Measurements from ENCODE around the gene TRIM37. TPM values are rescaled to one million over a fixed set of nuclear protein-coding genes. Genes with fewer than 3 reads are reported as not detected.

TRIM37 gene
- polyA plus RNA-seq, 1 of the 3 experiments (the other 2 are of a cell fraction): 20.5 TPM

DNA sequence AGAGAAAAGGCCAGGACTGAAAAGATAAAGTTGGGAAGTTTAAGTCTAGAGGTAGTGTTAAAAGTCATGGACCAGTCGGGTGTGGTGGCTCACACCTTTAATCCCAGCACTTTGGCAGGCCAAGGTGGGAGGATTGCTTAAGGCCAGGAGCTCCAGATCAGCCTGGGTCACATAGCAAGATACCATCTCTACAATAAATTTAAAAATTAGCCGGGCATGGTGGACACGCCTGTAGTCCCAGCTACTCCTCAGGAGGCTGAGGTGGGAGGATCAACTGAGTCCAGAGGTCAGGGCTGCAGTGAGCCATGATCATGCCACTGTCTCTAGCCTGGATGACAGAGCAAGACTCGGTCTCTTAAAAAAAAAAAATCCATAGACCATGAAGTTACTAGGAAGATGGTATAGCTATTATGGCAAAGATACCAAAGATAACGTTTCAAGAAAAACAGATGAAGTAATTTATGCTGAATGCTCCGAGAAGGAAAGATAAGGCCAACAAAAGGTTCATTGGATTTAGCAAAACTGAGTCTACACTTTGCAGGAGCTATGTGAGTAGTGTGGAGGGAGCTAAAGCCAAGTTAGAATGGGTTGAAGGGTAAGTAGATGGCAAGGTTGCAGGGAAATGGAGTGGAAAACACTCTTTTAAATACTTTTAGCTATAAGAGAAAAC, 11.7 kb downstream of the TRIM37 start:
- Histone ChIP-seq H3K4me1 (ENCODE audit: control insufficient read depth in 1 of 2, insufficient read depth in 2 of 2, low read depth in 1 of 2, low read length in 1 of 2) (peaks cover 5 to 10% of the 10 kb centered on the region in 2 experiments), H3K4me2 (peak overlapping the region; percentile 64), H3K27me3 (ENCODE audit: insufficient read depth) (no peaks in the 10 kb centered on the region), H3K36me3 (replicated peaks in 1 of 2; ENCODE audit: control insufficient read depth in 1 of 2, insufficient read depth in 2 of 2, low read length in 1 of 2) (peaks cover 5 to 42% of the 10 kb centered on the region in 2 experiments), H3K27ac (ENCODE audit: low read depth in 2 of 2, low read length in 1 of 2) (peak overlapping the region; percentile 51 to 95; a peak in 3 of 4 replicates), H4K20me1 (ENCODE audit: insufficient read depth) (no peaks in the 10 kb centered on the region), H3F3A (replicated peaks; ENCODE audit: insufficient read depth) (peaks cover 31% of the 10 kb centered on the region), H3K9me3 (no peaks in the 10 kb centered on the region), H2AFZ (ENCODE audit: low read depth) (no peak overlapping the region), H3K4me3 (ENCODE audit: low read depth in 2 of 2, low read length in 1 of 2) (no peak overlapping the region), H3K9ac (peak overlapping the region; percentile 46; the same call in 1 of the 2 replicates), H3K9me2 (no peaks in the 10 kb centered on the region), H3K79me2 (ENCODE audit: insufficient read depth) (peaks cover 87% of the 10 kb centered on the region)
- ChIA-PET CTCF (interaction anchor here (0.9 to 1.5 kb wide), 4 partner anchors 11 to 576 kb away, joined by 4 to 8 read pairs (median 4); partner anchors contain the start of gene TRIM37), POLR2A (interaction anchor here (0.6 to 3.0 kb wide), 2 partner anchors 11 to 577 kb away, joined by 3 to 9 read pairs; partner anchors contain the start of gene TRIM37)
- 75% methylated on average over 6 of the region's 6 CpGs for WGBS (ENCODE audit: low lambda C conversion rate)
- no peak for DNase-seq
- TF ChIP-seq RCOR1 (IDR thresholded peaks at IDR 0.05; ENCODE audit: low read length) (no peak), JUND (IDR thresholded peaks at IDR 0.05) (no peak), FOSL2 (IDR thresholded peaks at IDR 0.05; ENCODE audit: borderline replicate concordance, low read depth) (no peak), SMC3 (IDR thresholded peaks at IDR 0.05; ENCODE audit: low read depth, low read length) (no peak)
- TF ChIP-seq, protein P1, sequence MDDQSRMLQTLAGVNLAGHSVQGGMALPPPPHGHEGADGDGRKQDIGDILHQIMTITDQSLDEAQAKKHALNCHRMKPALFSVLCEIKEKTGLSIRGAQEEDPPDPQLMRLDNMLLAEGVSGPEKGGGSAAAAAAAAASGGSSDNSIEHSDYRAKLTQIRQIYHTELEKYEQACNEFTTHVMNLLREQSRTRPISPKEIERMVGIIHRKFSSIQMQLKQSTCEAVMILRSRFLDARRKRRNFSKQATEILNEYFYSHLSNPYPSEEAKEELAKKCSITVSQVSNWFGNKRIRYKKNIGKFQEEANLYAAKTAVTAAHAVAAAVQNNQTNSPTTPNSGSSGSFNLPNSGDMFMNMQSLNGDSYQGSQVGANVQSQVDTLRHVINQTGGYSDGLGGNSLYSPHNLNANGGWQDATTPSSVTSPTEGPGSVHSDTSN (IDR thresholded peaks at IDR 0.05): no peak

DNA sequence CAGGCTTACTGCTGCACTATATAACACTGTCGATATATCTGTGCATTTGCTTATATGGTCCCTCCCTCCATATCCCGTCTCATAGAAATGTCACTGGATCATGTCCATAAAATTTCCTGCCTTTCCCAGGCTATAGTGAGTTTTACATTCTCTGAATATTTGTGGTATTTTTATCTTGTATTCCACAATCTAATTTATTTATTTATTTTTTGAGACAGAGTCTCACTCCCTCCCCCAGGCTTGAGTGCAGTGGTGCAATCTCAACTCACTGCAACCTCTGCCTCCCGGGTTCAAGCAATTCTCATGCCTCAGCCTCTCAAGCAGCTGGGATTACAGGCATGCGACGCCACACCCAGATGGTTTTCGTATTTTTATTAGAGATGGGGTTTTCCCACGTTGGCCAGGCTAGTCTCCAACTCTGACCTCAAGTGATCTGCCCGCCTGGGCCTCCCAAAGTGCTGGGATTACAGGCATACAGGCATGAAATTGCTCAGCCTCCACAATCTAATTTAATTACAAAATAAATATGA, 12.9 kb downstream of the TRIM37 start:
- H3K36me3 ChIP-seq (replicated peaks in 1 of 2; ENCODE audit: control insufficient read depth in 1 of 2, insufficient read depth in 2 of 2, low read length in 1 of 2): peaks cover 0 to 44% of the 10 kb centered on the region in 2 experiments
- peak overlapping the region; percentile 61 to 95 for H3K27ac ChIP-seq (ENCODE audit: low read depth in 2 of 2, low read length in 1 of 2)
- no peak for DNase-seq
- peak overlapping the region; percentile 55; the same call in 1 of the 2 replicates for H3K9ac ChIP-seq
- no peaks in the 10 kb centered on the region for H3K27me3 ChIP-seq (ENCODE audit: insufficient read depth)
- 4% methylated on average over 8 of the region's 8 CpGs for WGBS (ENCODE audit: low lambda C conversion rate)
- H3F3A ChIP-seq (replicated peaks; ENCODE audit: insufficient read depth): peaks cover 31% of the 10 kb centered on the region
- H3K4me3 ChIP-seq (ENCODE audit: low read depth in 2 of 2, low read length in 1 of 2): peak overlapping the region in 1 of 2 experiments; percentile 1; a peak in 2 of 4 replicates
- H3K4me1 ChIP-seq (ENCODE audit: control insufficient read depth in 1 of 2, insufficient read depth in 2 of 2, low read depth in 1 of 2, low read length in 1 of 2): peaks cover 5 to 10% of the 10 kb centered on the region in 2 experiments
- no peaks in the 10 kb centered on the region for H3K9me3 ChIP-seq
- peak overlapping the region; percentile 39; the same call in 1 of the 2 replicates for H2AFZ ChIP-seq (ENCODE audit: low read depth)
- H4K20me1 ChIP-seq (ENCODE audit: insufficient read depth): no peaks in the 10 kb centered on the region
- ChIA-PET POLR2A (interaction anchor here (0.6 to 3.0 kb wide), 3 partner anchors 10 to 1292 kb away, joined by 3 to 9 read pairs (median 3); partner anchors contain the start of gene TRIM37), CTCF (interaction anchor here (1.4 kb wide), 1 partner anchor 12 kb away, joined by 8 read pairs; the partner anchor contains the start of gene TRIM37)
- peak overlapping the region; percentile 64 for H3K4me2 ChIP-seq
- TF ChIP-seq NFIC (IDR thresholded peaks at IDR 0.05; ENCODE audit: borderline replicate concordance) (peak; percentile 62), FOSL2 (IDR thresholded peaks at IDR 0.05; ENCODE audit: borderline replicate concordance, low read depth) (peak; percentile 26; the same call in 1 of the 2 replicates), CHD2 (IDR thresholded peaks at IDR 0.05; ENCODE audit: low read length, partially characterized antibody) (no peak), ELF1 (IDR thresholded peaks at IDR 0.05) (no peak; the same call in 1 of the 2 replicates), EZH2phosphoT487 (IDR thresholded peaks at IDR 0.05; ENCODE audit: borderline replicate concordance, low read depth) (no peak), JUND (IDR thresholded peaks at IDR 0.05) (peak; percentile 44; the same call in 1 of the 2 replicates), MXI1 (IDR thresholded peaks at IDR 0.05; ENCODE audit: low read depth, low read length) (peak; percentile 24; the same call in 1 of the 2 replicates), EP300 (IDR thresholded peaks at IDR 0.05; ENCODE audit: borderline replicate concordance in 1 of 2, low read depth in 1 of 2, low read length in 1 of 2) (peak in 1 of 2 experiments; percentile 51; a peak in 1 of 4 replicates), GABPA (IDR thresholded peaks at IDR 0.05; ENCODE audit: low read depth) (0 out of 2 replicates have a peak, but pooled peaks have one; percentile 11), TCF12 (IDR thresholded peaks at IDR 0.05) (peak; percentile 82), FOXM1 (IDR thresholded peaks at IDR 0.05; ENCODE audit: low read depth) (0 out of 2 replicates have a peak, but pooled peaks have one; percentile 40), SIN3A (IDR thresholded peaks at IDR 0.05; ENCODE audit: borderline replicate concordance, low read depth, low read length) (peak; percentile 54; the same call in 1 of the 2 replicates), TAF1 (IDR thresholded peaks at IDR 0.05; ENCODE audit: borderline replicate concordance, low read depth, low read length) (peak; percentile 21; the same call in 1 of the 2 replicates), TEAD4 (IDR thresholded peaks at IDR 0.05; ENCODE audit: borderline replicate concordance, insufficient read depth) (peak; percentile 79), NRF1 (IDR thresholded peaks at IDR 0.05; ENCODE audit: low read depth, low read length) (no peak), YY1 (IDR thresholded peaks at IDR 0.05; ENCODE audit: low read depth) (no peak), RXRA (IDR thresholded peaks at IDR 0.05; ENCODE audit: borderline replicate concordance, low read depth) (peak; percentile 82), MEF2A (IDR thresholded peaks at IDR 0.05; ENCODE audit: borderline replicate concordance, low read depth) (peak; percentile 45; the same call in 1 of the 2 replicates), MAX (IDR thresholded peaks at IDR 0.05; ENCODE audit: low read depth) (peak; percentile 59)
- TF ChIP-seq, protein P1 (IDR thresholded peaks at IDR 0.05): peak; percentile 54
- H3K79me2 ChIP-seq (ENCODE audit: insufficient read depth): peaks cover 86% of the 10 kb centered on the region
- H3K9me2 ChIP-seq: no peaks in the 10 kb centered on the region
